ENCODE measurements around the gene ERMAP. TPM values are rescaled to one million over a fixed set of nuclear protein-coding genes. Genes with fewer than 3 reads are reported as not detected.

The ERMAP gene
- total RNA-seq, 8 experiments from 2014 or later, result 4.3 to 17.2 (median 10.0) TPM

Other genes starting within 250 kb of the ERMAP start
- gene PPIH, start 158.7 kb upstream of the ERMAP start, total RNA-seq, result 10 to 100 TPM; 26.7 to 87.0 (median 59.4) TPM
- 1,000 to 10,000 TPM in 5 of 8 experiments, 100 to 1,000 TPM in 3; 743 to 1,979 (median 1,431) TPM for gene YBX1, start 134.7 kb upstream of the ERMAP start, total RNA-seq
- under 1 TPM in 7 of 8 experiments, not detected in 1; 0.10 to 0.81 (median 0.33) TPM for gene CLDN19, start 76.9 kb upstream of the ERMAP start, total RNA-seq
- 10 to 100 TPM; 22.0 to 68.9 (median 38.1) TPM for gene P3H1, start 50.1 kb upstream of the ERMAP start, total RNA-seq
- 10 to 100 TPM in 4 of 8 experiments, 1 to 10 TPM in 4; 4.8 to 14.4 (median 10.5) TPM for gene C1orf50, start 49.9 kb upstream of the ERMAP start, total RNA-seq
- 1 to 10 TPM in 3 of 8 experiments, under 1 TPM in 5; 0.10 to 2.3 (median 0.67) TPM for gene TMEM269, start 32.1 kb upstream of the ERMAP start, total RNA-seq
- gene SVBP, start 275 bp downstream of the ERMAP start, total RNA-seq, result 100 to 1,000 TPM in 4 of 8 experiments, 10 to 100 TPM in 4; 15.4 to 145 (median 91.8) TPM
- 10 to 100 TPM; 10.9 to 18.8 (median 15.0) TPM for gene ZNF691, start 29.5 kb downstream of the ERMAP start, total RNA-seq
- 100 to 1,000 TPM in 5 of 8 experiments, 10 to 100 TPM in 3; 44.2 to 523 (median 315) TPM for gene SLC2A1, start 141.7 kb downstream of the ERMAP start, total RNA-seq